Stimulated activated naive B cell treated with anti-CD40 and anti-IgM and Interleukin-4, amounts not matched to agents 10 μg/mL and 1 μg/mL and 100 μg/mL, for 72 hours (primary cell): ENCODE data around the gene IFNA6.

Source experiments
- ATAC-seq, 2 donors: fragments of 150-1000 bp; cut with Tn5 transposase; replicated peaks; 2 replicates each; pipeline ENCODE4 v1.10.0; 2021; ENCODE audit warnings: moderate library complexity in 1 of 2
- DNase-seq: peaks from one replicate; pipeline ENCODE4 v3.0.0; 2021
- H3K27ac Mint-ChIP-seq: one replicate; pipeline ENCODE4 v1.8.0; 2022; ENCODE audit warnings: mild to moderate bottlenecking, mixed read lengths
- H3K27me3 Mint-ChIP-seq, 2 donors: one replicate each; pipeline ENCODE4 v1.8.0; 2022; ENCODE audit warnings: mixed read lengths in 2 of 2
- H3K36me3 Mint-ChIP-seq, 2 donors: one replicate each; pipeline ENCODE4 v1.8.0; 2022; ENCODE audit warnings: mixed read lengths in 2 of 2, mild to moderate bottlenecking in 1 of 2
- H3K4me1 Mint-ChIP-seq, 2 donors: one replicate each; pipeline ENCODE4 v1.8.0; 2022; ENCODE audit warnings: mixed read lengths in 2 of 2, mild to moderate bottlenecking in 1 of 2
- H3K4me3 Mint-ChIP-seq, 2 donors: one replicate each; pipeline ENCODE4 v1.8.0; 2022; ENCODE audit warnings: mild to moderate bottlenecking in 2 of 2, mixed read lengths in 2 of 2, moderate library complexity in 1 of 2
- H3K9me3 Mint-ChIP-seq, 2 donors: one replicate each; pipeline ENCODE4 v1.8.0; 2022; ENCODE audit warnings: mixed read lengths in 2 of 2, mild to moderate bottlenecking in 1 of 2

The IFNA6 gene

DNA sequence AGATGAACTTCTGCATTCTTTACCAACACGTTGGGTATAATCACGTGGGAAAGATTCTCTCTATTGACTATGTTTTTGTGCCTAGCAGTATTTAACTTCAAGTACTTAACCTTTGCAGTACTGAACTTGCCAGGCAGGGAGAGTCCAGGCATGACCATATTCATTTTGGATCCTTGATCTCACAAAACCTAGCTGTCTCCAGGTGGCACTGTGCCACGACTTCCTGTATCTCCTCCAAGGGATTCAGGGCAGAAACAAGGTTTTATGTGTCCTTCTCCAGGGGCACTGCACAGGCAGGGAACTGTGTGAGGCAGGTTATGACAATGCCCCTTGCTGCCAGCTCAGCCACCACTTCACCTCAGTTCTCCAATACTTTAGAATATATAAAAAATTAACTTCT lies 33.8 kb downstream of the IFNA6 start:
- peaks cover 0 to 13% of the 10 kb centered on the region in 2 donors for H3K27me3 Mint-ChIP-seq
- peaks cover 2 to 5% of the 10 kb centered on the region in 2 donors for H3K36me3 Mint-ChIP-seq
- no peak for DNase-seq
- H3K4me3 Mint-ChIP-seq = no peak overlapping the region
- no peaks in the 10 kb centered on the region for H3K9me3 Mint-ChIP-seq
- ATAC-seq = no peak
- H3K27ac Mint-ChIP-seq = no peak overlapping the region
- H3K4me1 Mint-ChIP-seq = peaks cover 0 to 1% of the 10 kb centered on the region in 2 donors

DNA sequence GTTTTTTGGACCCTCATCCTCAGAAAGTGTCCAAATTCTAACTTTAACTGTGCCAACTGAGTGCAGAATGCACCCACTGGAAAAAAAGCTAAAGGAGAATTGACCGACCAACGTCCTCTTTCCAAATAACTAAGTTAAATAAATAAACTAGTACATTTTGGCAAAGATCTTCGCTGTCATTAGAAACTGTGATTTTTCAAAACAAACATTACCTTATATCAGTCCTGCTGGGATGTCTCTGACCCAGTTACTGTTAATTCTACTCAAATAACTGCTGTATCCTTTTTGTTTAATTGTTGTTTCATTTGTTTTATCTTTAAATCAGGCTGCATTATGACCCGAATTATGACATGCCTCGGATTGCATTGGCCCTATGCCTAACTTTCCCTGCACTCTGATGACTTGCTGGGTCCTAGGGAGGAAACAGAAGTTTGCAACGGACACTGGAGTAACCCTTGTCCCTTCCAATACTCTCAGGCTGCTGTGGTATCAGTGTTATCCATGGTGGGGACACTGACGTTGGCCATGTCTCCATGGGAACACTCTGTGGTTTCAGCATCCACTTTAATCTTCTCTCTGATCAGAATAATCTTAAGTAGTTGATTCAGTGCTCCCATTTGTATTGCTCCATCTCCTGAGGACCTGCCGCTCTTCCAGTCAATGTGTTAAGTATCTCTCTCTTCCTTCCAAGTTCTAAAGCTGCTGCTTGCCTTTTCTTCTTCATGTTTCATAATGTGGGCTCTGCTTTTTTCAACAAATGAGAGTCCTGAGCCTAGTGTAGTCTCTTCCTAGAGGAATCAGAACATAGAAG lies 34.5 kb downstream of the IFNA6 start:
- Mint-ChIP-seq H3K9me3 (no peaks in the 10 kb centered on the region), H3K27ac (no peak overlapping the region), H3K4me1 (peaks cover 0 to 1% of the 10 kb centered on the region in 2 donors), H3K27me3 (peaks cover 0 to 19% of the 10 kb centered on the region in 2 donors), H3K4me3 (no peak overlapping the region), H3K36me3 (peaks cover 2 to 5% of the 10 kb centered on the region in 2 donors)
- ATAC-seq = no peak
- DNase-seq = no peak

GRCh38 chr9:21314152-21314551 lies 36.5 kb downstream of the IFNA6 start:
- Mint-ChIP-seq H3K36me3 (peaks cover 0 to 2% of the 10 kb centered on the region in 2 donors), H3K9me3 (no peaks in the 10 kb centered on the region), H3K4me3 (no peak overlapping the region), H3K27ac (no peak overlapping the region), H3K4me1 (peaks cover 0 to 1% of the 10 kb centered on the region in 2 donors), H3K27me3 (peaks cover 0 to 26% of the 10 kb centered on the region in 2 donors)
- no peak for ATAC-seq
- no peak for DNase-seq

DNA sequence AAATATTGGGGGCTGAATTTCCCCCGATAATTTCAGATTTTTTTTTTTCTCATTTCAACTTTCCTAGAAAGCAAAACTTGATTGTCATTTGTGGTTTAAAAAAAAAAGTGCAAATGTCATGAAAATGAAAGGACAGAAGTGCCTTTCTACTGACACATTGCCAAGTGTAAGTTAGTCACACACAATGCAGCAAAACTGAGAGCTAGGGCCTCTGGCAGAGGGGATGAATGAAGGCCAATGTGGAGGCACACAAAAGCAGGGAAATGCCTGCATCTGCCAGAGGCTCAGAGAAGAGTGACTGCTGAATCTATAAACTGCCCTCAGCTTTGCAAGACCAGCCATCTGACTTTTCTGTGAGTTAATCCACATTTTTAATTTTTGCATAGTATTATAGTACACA lies 38.8 kb downstream of the IFNA6 start:
- Mint-ChIP-seq H3K4me1 (no peaks in the 10 kb centered on the region), H3K9me3 (no peaks in the 10 kb centered on the region), H3K4me3 (no peak overlapping the region), H3K36me3 (peaks cover 0 to 2% of the 10 kb centered on the region in 2 donors), H3K27ac (no peak overlapping the region), H3K27me3 (peaks cover 6 to 34% of the 10 kb centered on the region in 2 donors)
- ATAC-seq = no peak
- DNase-seq = no peak

DNA sequence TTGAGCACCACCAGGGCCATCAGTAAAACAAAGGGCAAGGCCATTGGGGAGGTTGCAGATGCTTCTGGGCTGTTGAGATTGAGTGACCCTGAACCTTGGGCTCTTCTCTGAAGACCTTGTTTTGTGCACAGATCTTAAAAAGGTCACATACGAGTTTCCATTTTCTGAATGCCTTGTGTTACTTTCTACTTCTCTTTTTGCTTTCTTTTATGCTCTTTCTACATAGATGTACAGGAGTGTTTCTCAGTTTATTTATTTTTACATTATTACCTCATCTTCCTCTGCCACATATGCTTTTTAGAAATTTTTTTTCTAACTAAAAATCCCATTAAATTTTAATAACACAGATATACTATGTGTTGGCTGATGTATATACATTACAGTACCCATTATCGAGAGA lies 45.5 kb downstream of the IFNA6 start, which contains the start of gene IFNA5:
Gene IFNA5 (minus strand): TSS at position 101 of the 400 bp plus-strand sequence. CDS start 57 bp downstream, at position 44.
- no peak for DNase-seq
- Mint-ChIP-seq H3K9me3 (no peaks in the 10 kb centered on the region), H3K36me3 (no peaks in the 10 kb centered on the region), H3K27me3 (peaks cover 33 to 43% of the 10 kb centered on the region in 2 donors), H3K4me1 (no peaks in the 10 kb centered on the region), H3K4me3 (no peak within 1 kb of the TSS), H3K27ac (no peak within 1 kb of the TSS)
- ATAC-seq = no peak
